ENCODE data around the gene SEC61A1.

The SEC61A1 gene

GRCh38 chr3:128060473-128061381, 8.5 kb downstream of the SEC61A1 start:
- no peak for DNase-seq (ENCODE audit: low read depth)

DNA sequence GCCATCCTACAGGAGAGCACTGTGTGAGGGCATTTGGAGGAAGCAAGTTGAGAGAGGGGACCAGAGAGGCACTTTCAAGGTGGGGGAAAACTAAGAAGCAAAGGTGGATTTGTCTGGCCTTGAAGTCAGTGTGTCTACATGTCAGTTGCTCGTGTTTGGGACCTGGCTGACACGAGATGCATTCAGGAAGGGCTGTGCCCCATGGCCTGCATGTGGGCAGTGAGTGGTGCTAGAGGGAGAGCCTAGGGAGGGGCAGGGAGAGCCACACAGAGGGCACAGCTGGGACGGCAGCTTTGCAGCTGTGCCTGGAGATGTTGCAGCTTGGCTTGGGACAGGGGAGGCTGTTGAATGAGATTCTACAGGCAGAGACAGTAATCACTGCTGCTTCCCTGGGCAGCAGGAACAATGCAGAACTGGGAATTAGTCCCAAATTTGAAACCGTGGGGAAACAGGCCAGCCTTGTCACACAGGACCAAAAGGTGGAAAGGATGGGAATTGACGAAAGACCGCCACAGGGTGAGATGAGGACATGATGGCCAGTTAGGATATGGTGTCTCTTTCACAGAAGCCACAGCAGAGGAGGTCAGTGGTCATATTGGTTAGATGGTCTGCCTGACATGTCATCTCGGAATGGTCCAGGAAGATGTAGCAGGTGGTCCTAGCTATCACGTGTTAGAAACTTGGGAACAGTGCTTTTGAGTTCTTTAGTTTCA, 10.0 kb downstream of the SEC61A1 start:
- no peak for DNase-seq (ENCODE audit: low read depth)

GRCh38 chr3:128063865-128064264, 11.6 kb downstream of the SEC61A1 start:
- DNase-seq (ENCODE audit: low read depth): no peak

DNA sequence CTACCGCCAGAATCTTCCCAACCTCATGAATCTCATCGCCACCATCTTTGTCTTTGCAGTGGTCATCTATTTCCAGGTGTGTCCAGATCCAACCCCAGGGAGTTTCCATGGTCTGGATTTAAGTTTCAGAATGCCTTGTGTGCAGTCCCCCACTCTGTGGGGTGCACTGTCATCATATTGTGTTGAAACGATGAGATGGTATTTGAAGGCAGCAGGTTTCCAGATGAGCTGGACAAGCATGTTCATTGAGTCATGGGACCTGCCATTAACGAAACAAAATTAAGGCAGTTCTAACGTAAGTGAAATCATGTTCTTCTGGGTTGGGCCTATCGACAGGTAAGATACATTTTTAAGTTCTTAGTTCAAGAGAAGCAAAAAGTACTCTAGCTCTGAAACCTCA, 12.7 kb downstream of the SEC61A1 start:
- no peak for DNase-seq (ENCODE audit: low read depth)

DNA sequence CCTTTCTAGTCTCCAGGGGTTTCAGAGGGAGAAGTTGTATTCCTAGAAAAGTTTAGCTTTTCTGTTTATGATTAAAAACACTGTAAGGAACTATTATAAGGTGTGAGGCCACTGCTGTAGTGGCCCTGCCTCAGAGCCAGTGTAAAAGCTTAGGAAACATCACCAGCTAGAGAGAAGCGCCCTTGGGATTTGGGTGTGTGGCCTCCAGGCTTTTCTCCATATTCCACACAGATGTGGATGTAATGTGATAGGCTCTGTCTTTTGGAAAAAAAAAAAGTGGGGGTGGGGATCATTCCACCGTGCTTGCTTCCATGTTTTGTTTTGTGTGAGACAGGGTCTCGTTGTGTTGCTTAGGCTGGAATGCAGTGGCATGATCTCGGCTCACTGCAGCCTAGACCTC, 13.9 kb downstream of the SEC61A1 start:
- no peak for DNase-seq (ENCODE audit: low read depth)

DNA sequence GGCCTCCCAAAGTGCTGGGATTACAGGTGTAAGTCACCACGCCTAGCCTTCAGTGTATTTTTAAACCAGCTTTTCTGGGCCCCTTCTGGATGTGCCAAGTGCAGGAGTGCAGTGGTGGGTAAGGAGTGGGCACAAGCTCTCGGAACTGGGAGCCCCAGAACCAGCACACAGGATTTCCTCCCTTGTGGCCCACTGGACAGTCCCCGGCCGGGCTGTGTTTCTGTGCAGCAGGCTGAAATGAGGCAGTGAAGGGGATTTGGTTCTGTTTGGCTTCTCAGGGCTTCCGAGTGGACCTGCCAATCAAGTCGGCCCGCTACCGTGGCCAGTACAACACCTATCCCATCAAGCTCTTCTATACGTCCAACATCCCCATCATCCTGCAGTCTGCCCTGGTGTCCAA, 14.4 kb downstream of the SEC61A1 start:
- DNase-seq (ENCODE audit: low read depth): no peak

DNA sequence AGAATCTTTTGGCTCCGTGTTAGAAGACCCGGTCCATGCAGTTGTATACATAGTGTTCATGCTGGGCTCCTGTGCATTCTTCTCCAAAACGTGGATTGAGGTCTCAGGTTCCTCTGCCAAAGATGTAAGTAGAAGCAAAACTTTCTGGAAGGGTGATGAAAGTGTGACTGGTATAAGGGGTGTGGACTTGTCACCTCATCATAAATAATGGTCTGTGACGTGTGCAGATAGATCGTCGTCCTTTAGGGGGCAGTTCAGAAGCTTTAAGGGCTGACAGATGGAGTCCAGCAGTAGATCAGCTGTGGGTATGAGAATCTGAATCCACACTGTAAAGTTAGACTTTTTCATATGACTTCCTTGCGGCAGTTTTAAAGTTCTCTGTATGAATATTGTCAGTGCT, 15.3 kb downstream of the SEC61A1 start:
- no peak for DNase-seq (ENCODE audit: low read depth)

GRCh38 chr3:128068156-128068620, 16.0 kb downstream of the SEC61A1 start:
- no peak for DNase-seq (ENCODE audit: low read depth)

GRCh38 chr3:128069271-128069670, 17.0 kb downstream of the SEC61A1 start:
- no peak for DNase-seq (ENCODE audit: low read depth)

- no peak for DNase-seq (ENCODE audit: low read depth)
These were observed 18.8 kb downstream of the SEC61A1 start for GRCh38 chr3:128070898-128071591.

GRCh38 chr3:128071771-128072453, 19.7 kb downstream of the SEC61A1 start:
- no peak for DNase-seq (ENCODE audit: low read depth)

DNA sequence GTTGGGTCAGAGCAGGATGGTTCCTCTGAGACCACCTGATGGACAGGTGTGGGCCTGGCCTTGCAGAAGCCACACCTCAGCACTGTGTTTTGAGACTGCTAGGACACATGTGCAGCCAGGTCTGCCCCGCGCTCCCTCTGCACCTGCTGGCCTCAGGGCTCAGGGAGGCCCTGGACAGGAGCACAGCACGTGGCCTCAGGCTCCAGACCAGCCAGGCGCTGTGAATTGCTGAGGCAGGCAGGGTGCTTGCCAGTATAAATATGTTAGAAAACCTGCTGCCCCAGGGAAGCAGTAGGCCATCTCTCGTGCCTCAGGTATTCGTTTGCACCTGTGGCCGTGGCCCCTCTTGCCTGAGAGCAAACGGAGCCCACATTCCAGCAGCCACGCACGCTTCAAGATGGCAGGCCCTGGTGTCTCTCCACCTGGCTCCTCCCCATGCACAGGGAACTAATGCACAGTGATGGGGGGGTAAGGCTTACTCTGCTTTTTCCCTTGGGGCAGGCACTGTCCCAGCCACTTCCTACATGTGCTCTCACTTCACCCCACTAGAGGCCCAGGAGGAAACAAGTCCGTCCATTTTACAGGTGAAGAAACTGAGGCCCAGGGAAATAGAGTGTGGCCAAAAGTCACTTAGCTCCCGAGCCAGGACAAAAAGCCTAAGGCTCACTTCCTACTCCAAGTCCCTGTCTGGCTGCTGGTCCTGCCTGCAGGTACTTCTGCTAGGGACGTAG, 20.4 kb downstream of the SEC61A1 start:
- no peak for DNase-seq (ENCODE audit: low read depth)

DNA sequence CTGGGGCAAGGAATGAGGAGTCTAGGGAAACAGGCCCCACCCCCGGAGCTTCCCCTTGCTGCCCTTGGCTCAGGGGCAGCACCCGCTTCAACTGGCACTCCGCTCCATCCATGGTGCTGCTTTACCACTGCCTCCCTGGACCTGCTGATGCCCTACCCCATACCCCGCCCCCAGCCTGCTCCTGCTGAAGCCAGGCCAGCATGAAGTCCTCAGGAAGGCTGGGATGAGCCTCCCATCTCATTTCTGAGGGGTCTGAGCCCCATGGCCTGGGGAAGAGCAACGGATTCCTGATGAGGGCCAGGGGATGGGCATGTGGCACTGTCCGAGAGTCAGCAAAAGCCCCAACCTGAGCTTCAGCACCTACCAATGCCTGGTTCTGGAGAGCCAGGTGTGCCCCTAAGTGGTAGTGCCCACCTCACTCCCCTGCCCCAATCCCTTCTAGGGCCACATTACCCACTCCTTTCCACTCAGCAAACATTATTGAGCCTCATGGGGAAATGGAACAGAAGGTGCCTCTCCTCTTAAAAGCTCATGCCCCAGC, 21.0 kb downstream of the SEC61A1 start:
- DNase-seq (ENCODE audit: low read depth): no peak

DNA sequence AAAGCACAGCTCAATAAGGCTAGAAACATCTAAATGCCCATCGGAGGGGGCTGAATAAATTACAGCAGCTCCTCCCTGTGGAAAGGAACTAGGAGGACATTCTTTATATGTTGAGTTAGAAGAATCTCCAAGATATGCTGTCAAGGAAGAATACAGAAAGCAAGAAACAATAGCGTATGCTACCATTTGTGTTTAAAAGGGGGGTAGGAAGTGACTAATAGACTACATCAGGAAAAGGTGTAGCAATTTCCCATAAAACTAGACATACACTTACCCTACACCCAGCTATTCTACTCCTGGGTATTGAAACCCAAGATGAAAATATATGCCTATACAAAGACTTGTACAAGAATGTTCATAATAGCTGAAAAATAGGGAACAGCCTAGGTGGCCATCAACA, 21.6 kb downstream of the SEC61A1 start:
- no peak for DNase-seq (ENCODE audit: low read depth)

- DNase-seq (ENCODE audit: low read depth): no peak
These were observed 22.7 kb downstream of the SEC61A1 start for GRCh38 chr3:128074851-128075521.

DNA sequence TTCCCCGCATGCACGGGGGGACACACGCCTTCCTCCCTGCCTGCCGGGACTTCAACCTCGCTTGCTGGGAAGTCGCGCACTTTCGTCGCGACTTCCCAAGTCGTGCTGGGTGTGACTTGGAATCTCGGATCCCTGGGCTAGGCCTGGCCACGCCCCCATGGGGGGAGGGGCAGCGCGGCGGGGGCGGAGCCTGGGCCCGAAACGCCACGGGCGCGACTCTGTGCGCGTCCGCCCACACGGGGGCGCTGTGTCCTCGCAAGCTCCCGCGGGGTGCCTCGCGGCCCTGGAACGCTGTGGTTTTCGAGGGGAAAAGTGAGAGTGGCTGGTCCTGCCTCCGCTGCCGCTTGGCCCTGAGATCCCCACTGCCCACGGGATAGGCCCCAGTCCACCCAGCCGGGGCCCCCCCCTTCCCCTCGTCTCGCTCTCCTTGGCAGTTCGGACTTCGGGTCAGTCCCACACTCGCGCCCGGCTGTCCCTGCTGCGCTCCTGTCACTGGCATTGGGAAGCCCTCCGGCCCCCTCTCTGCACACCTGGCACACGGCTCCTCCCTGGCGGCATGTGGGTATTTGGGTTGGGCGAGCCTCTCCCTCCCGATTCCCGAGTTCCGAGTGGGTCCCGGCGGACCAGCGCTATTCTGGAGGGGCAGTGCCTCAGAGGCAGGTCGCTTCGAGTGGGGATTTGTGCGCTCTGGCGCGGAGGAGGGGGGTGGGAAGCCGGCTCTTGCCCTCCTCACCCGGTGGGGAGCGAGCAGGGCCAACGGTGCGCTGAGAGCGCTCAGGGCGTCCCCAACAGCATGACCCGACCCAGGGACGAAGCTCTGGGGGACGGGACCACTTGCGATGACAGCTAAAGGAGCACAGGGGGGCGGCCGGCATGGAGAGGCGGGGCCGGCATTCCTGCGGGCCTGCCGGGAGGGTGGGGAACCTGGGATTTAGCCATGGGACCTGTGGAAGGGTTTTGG, 23.6 kb downstream of the SEC61A1 start:
- peak; percentile 61 for DNase-seq (ENCODE audit: low read depth)

GRCh38 chr3:128076483-128077201, 24.4 kb downstream of the SEC61A1 start:
- DNase-seq (ENCODE audit: low read depth): peak; percentile 26

DNA sequence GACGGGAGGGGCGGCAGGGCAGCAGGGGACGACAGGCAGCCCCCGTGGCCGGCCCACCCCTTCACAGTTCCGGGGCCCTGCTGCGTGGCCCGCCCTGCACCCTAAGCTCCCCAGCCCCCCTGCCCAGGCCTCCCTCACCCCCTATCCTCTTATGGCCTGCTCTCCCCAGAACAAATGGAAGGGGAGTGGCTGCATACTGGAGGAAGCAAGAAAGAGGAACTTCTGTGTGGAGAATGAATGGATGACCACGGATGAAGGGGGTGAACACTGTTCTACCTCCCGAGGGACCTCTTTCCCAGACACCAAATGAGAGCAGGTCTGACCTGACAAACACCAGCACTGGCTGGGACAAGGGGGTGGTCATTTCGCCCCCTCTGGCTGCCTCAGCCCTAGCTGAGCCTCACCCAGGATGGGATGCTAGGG, 25.0 kb downstream of the SEC61A1 start:
- DNase-seq (ENCODE audit: low read depth): no peak

DNA sequence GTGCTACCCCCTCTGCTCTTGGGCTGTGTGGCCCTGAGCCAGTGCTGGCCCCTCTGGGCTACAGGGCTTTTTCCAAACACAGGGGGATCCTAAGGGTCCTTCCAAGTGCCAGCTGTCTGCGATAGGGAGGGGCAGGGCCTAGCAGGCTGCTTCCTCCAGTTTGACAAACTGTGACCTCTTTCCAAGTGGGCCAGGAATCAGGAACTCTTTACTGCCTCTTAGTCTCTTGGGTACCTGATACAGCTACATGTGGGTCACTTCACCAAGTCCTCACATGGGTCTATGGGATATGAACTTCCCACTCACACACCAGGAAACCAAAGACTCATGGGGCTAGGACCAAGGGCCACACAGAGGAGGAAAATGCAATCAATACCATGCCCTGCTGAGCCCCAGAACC, 25.4 kb downstream of the SEC61A1 start:
- DNase-seq (ENCODE audit: low read depth): no peak

All from T-helper 22 cell (primary cell).